Mesodermal cell (in vitro differentiated cells): ENCODE data around the gene SYCP2.

Experiments used
- H3K27ac ChIP-seq: 2 replicates; pipeline ENCODE4 v1.7.0; 2013; ENCODE audit warnings: mild to moderate bottlenecking, low read depth, low read length, moderate library complexity; ENCODE audit not compliant: severe bottlenecking
- H3K36me3 ChIP-seq: 2 replicates; pipeline ENCODE4 v1.7.1; 2013; ENCODE audit warnings: mild to moderate bottlenecking, low read length, moderate library complexity; ENCODE audit not compliant: control insufficient read depth, insufficient read depth
- H3K4me1 ChIP-seq: one replicate; pipeline ENCODE4 v1.7.1; 2013; ENCODE audit warnings: mild to moderate bottlenecking, low read length; ENCODE audit not compliant: insufficient read depth, control insufficient read depth, poor library complexity, severe bottlenecking
- H3K4me3 ChIP-seq: 2 replicates; pipeline ENCODE4 v1.7.0; 2013; ENCODE audit warnings: low read length, control low read depth, mild to moderate bottlenecking; ENCODE audit not compliant: insufficient read depth, poor library complexity, severe bottlenecking; ENCODE audit errors: extremely low read depth
- H3K9me3 ChIP-seq: 2 replicates; pipeline ENCODE4 v1.7.1; 2013; ENCODE audit warnings: mild to moderate bottlenecking, low read length, moderate library complexity; ENCODE audit not compliant: control insufficient read depth
- WGBS, 2 experiments: methylation state at CpG; one replicate each; pipeline ENCODE4 v1.1.5; 2013; ENCODE audit warnings: missing lambda C conversion rate in 2 of 2; ENCODE audit not compliant: insufficient coverage in 2 of 2; 5-methylcytosine and 5-hydroxymethylcytosine counted together

Gene SYCP2

GRCh38 chr20:59821201-59821600 lies 112.2 kb downstream of the SYCP2 start:
- H3K4me3 ChIP-seq = no peak overlapping the region
- no peak overlapping the region for H3K27ac ChIP-seq
- WGBS, 2 experiments = 88 to 90% methylated on average over 6 of the region's 7 CpGs
- H3K4me1 ChIP-seq = no peaks in the 10 kb centered on the region
- H3K9me3 ChIP-seq = no peaks in the 10 kb centered on the region
- H3K36me3 ChIP-seq = no peaks in the 10 kb centered on the region

GRCh38 chr20:59820204-59821041 lies 113.0 kb downstream of the SYCP2 start:
- H3K9me3 ChIP-seq = no peaks in the 10 kb centered on the region
- no peaks in the 10 kb centered on the region for H3K4me1 ChIP-seq
- H3K36me3 ChIP-seq = no peaks in the 10 kb centered on the region
- H3K27ac ChIP-seq = no peak overlapping the region
- 87 to 88% methylated on average over 9 of the region's 11 CpGs for WGBS, 2 experiments
- no peak overlapping the region for H3K4me3 ChIP-seq

GRCh38 chr20:59819496-59820203 lies 113.8 kb downstream of the SYCP2 start:
- Histone ChIP-seq H3K9me3 (no peaks in the 10 kb centered on the region), H3K36me3 (no peaks in the 10 kb centered on the region), H3K4me3 (no peak overlapping the region), H3K27ac (no peak overlapping the region), H3K4me1 (no peaks in the 10 kb centered on the region)
- 88 to 93% methylated on average over 18 to 19 of the region's 20 CpGs for WGBS, 2 experiments

- no peak overlapping the region for H3K27ac ChIP-seq
- H3K4me3 ChIP-seq = no peak overlapping the region
- H3K9me3 ChIP-seq = no peaks in the 10 kb centered on the region
- 86 to 87% methylated on average over 7 to 10 of the region's 10 CpGs for WGBS, 2 experiments
- no peaks in the 10 kb centered on the region for H3K36me3 ChIP-seq
- H3K4me1 ChIP-seq = no peaks in the 10 kb centered on the region
Observed at GRCh38 chr20:59818911-59819310, 114.5 kb downstream of the SYCP2 start.

GRCh38 chr20:59817846-59818615 lies 115.4 kb downstream of the SYCP2 start:
- Histone ChIP-seq H3K9me3 (no peaks in the 10 kb centered on the region), H3K4me3 (no peak overlapping the region), H3K27ac (no peak overlapping the region), H3K4me1 (no peaks in the 10 kb centered on the region), H3K36me3 (no peaks in the 10 kb centered on the region)
- WGBS, 2 experiments = 77 to 91% methylated on average over 11 to 12 of the region's 14 CpGs

GRCh38 chr20:59817406-59817805 lies 116.0 kb downstream of the SYCP2 start:
- H3K9me3 ChIP-seq = no peaks in the 10 kb centered on the region
- WGBS, 2 experiments = 85 to 86% methylated on average over 3 to 4 of the region's 4 CpGs
- no peaks in the 10 kb centered on the region for H3K36me3 ChIP-seq
- no peak overlapping the region for H3K4me3 ChIP-seq
- no peak overlapping the region for H3K27ac ChIP-seq
- no peaks in the 10 kb centered on the region for H3K4me1 ChIP-seq

GRCh38 chr20:59816146-59816738 lies 117.2 kb downstream of the SYCP2 start:
- H3K4me1 ChIP-seq = no peaks in the 10 kb centered on the region
- H3K4me3 ChIP-seq = no peak overlapping the region
- 88 to 90% methylated on average over 3 to 4 of the region's 4 CpGs for whole genome bisulfite sequencing, 2 experiments
- no peaks in the 10 kb centered on the region for H3K9me3 ChIP-seq
- no peak overlapping the region for H3K27ac ChIP-seq
- H3K36me3 ChIP-seq = no peaks in the 10 kb centered on the region

GRCh38 chr20:59814840-59815340 lies 118.5 kb downstream of the SYCP2 start:
- no peak overlapping the region for H3K27ac ChIP-seq
- no peaks in the 10 kb centered on the region for H3K9me3 ChIP-seq
- H3K4me1 ChIP-seq = no peaks in the 10 kb centered on the region
- no peaks in the 10 kb centered on the region for H3K36me3 ChIP-seq
- WGBS, 2 experiments = 82 to 88% methylated on average over 6 to 8 of the region's 8 CpGs
- no peak overlapping the region for H3K4me3 ChIP-seq

GRCh38 chr20:59813948-59814839 lies 119.2 kb downstream of the SYCP2 start:
- WGBS, 2 experiments = 78 to 94% methylated on average over 14 to 15 of the region's 21 CpGs

More at GRCh38 chr20:59813948-59814839, 119.2 kb downstream of the SYCP2 start:
- Histone ChIP-seq H3K27ac (no peak overlapping the region), H3K9me3 (no peaks in the 10 kb centered on the region), H3K36me3 (no peaks in the 10 kb centered on the region), H3K4me3 (no peak overlapping the region), H3K4me1 (no peaks in the 10 kb centered on the region)
